Hematopoietic multipotent progenitor cell (in vitro differentiated cells): ENCODE measurements around the gene TF. TPM values are rescaled to one million over a fixed set of nuclear protein-coding genes. Genes with fewer than 3 reads are reported as not detected.

ENCODE experiments used
- DNase-seq, 3 donors: peaks; one replicate each; pipeline ENCODE4 v3.0.0-alpha.2; 2011 to 2015; ENCODE audit warnings: low read depth in 2 of 3, low spot score in 2 of 3
- small RNA-seq: library from RNA; depleted of rRNA; stranded (forward); fragments of <200 nt; gene quantifications from one replicate; pipeline ENCODE3, GENCODE V24; 2012
- total RNA-seq: library from RNA; depleted of rRNA; stranded (reverse); fragments of >200 nt; gene quantifications from one replicate; pipeline ENCODE4 v1.2.3, GENCODE V29; 2012

Gene TF
- total RNA-seq, 1 donor: under 0.01 TPM

GRCh38 chr3:133833880-133834620, 87.9 kb downstream of the TF start:
- no peak for DNase-seq

- DNase-seq: no peak
Measured at GRCh38 chr3:133834621-133835417, 88.6 kb downstream of the TF start.

- no peak for DNase-seq
Measured at GRCh38 chr3:133835418-133835743, 89.2 kb downstream of the TF start.

DNA sequence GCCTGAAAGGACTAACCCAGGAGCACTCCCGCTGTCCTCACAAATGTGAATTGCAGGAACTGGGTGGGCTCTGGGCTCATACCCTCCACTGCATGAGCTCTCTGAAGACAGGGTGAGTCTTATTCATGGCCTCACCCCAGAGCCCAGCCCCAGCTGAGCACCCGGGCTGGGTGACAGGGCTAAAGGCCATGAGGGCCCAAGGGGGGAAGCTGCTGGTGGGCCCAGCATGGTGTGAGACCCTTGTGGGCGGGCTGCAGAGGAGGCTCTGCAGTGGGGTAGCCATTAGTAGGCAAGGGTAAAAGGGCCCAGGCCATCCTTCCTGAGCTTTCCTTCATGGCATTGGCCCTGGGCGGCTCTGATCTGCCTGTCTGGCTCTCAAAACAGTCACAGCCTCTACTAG, 89.8 kb downstream of the TF start:
- DNase-seq: no peak

GRCh38 chr3:133836497-133837158, 90.4 kb downstream of the TF start:
- DNase-seq: no peak

- DNase-seq: no peak
Measured at GRCh38 chr3:133837487-133838295, 91.5 kb downstream of the TF start.

- no peak for DNase-seq
Measured at GRCh38 chr3:133838296-133838789, 92.2 kb downstream of the TF start.

DNA sequence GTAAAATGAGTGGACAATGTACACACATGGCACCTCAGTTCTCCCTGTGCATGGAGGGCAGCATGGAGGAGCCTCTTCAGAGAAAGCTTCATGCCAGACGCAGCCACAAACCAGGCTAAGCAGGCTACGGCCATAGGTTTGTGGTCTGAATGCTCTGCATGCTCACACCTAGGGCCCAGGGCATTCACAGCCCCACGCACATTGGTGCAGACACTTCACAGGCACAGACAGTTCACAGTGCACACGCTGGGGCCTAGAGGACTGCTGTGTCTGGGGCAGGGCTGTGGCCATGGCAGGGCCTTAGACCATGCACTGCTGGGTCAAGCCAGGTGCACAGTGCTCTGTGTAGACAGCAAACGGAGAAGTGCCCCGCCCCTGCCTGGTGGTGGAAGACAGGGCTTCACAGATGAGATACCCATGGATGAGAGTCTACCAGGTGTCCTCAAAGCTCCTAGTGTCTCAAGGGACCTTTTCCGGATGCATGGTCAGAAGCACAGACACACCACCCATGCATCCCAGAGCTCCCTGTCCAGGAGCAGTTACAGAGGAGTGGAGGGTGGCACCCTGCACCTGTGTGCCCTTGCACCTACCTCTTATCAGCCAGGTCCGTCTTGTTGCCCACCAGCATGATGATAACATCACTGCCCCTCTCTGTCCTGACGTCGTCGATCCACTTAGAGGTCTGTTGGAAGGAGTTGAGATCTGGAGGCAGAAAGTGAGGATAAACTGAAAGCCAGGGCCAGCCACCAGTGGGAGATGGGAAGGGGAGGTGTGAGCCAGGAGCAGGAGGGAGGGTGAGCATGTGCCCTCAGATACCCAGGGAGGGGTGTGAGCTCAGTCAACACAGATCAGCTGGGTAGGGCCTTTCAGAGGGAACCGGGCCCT, 93.0 kb downstream of the TF start:
- DNase-seq: no peak

DNA sequence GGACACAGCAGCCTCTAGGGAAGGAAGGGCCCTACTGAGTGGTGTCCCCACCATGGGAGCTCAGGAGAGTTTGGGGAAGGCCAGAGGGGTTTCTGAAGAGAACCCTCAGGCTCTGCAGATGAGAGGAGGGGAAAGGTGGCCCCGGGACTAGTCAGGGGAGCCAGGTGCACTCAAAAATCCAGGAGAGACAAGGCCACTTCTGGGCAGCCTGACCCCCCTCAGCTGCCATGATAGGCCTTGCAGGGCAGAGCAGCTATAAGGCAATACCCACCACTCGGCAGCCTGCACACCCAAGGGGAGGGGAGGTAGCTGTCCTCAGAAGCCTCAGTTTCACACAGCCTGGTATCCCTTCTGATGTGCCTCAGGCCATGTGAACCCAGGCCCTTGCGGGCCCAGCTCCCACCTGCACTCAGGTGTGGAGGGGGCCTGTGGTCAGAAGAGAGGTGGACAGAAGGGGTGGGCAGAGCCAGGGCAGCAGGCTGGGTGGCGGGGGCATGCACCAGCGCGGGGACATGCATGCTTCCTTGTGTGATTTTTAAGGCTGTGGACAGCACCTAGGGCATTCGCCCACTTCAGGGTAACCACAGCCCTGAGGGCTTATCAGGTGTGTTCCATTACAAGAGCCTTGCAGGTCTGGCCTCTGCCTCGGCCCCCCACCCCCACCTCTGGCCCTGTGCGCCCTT, 94.0 kb downstream of the TF start:
- DNase-seq: no peak

GRCh38 chr3:133840767-133841166, 94.6 kb downstream of the TF start:
- no peak for DNase-seq

GRCh38 chr3:133841196-133841595, 95.0 kb downstream of the TF start:
- no peak for DNase-seq

DNA sequence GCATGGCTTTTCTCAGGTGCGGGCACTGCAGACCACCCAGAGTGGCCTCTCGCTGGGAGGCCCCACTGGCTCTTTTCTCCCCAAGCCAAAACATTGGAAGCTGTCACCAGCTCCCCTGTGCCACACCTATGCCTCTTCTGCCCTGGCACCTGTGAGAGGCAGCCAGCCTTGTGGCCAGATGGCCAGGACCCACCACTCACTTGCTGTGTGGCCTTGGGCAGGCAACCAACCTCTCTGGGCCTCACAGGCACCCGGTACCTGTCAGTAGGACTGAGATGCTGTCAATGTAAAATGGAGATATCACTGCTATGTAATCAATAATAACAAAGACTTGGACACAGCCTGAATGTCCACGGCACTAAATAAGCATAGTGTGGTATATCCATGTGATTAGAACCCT, 96.0 kb downstream of the TF start:
- no peak for DNase-seq

DNA sequence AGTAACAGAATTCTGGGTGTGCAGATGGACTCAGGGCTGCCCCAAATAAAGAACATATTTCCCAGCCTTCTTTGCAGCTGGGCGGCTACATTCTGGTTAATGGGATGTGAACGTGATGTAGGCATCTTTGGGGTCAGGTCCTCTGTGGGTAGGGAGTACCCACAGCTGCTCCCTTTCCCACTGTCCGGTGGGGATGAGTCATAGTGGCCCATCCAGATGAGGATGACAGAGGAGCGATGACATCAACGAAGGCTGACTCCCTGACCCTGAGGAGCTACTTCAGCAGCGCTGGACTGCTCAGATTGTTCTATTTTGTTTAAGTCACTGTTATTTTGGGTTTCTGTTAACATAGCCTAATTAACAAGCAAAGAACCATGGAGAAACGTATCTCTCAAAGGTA, 97.4 kb downstream of the TF start:
- no peak for DNase-seq

DNA sequence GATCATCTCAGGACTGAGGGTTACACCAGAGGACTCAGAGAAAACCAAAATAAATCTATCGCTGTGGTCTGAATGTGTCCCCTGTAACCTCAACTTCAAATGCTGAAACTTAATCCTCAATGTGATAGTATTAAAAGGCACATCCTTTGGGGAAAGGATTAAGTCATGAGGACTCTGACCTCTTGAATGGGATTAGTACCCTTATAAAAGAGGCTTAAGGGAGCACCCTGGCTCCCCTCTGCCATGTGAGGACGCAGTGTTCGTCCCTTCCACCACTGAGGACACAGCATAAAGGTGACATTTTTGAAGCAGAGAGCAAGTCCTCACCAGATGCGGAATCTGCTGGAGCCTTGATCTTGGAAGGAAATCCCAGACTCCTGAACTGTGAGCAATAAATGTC, 98.9 kb downstream of the TF start:
- no peak for DNase-seq

Small RNAs within 50 kb of the gene (small RNA-seq; reads per million reads assigned to genes)
- not detected for gene RNA5SP140

Other genes with a start within 250 kb of the TF start
- gene CDV3, start 172.7 kb upstream of the TF start, total RNA-seq: 38.5 TPM
- 25.0 TPM for gene TOPBP1, start 84.5 kb upstream of the TF start, total RNA-seq
- 39.3 TPM for gene SRPRB, start 59.4 kb downstream of the TF start, total RNA-seq
- 0.27 TPM for gene RAB6B, start 149.5 kb downstream of the TF start, total RNA-seq